Measurements from ENCODE around the gene GNAL. TPM values are rescaled to one million over a fixed set of nuclear protein-coding genes. Genes with fewer than 3 reads are reported as not detected.

The GNAL gene
- total RNA-seq, 1 experiment from 2014 or later, result 4.6 TPM

DNA sequence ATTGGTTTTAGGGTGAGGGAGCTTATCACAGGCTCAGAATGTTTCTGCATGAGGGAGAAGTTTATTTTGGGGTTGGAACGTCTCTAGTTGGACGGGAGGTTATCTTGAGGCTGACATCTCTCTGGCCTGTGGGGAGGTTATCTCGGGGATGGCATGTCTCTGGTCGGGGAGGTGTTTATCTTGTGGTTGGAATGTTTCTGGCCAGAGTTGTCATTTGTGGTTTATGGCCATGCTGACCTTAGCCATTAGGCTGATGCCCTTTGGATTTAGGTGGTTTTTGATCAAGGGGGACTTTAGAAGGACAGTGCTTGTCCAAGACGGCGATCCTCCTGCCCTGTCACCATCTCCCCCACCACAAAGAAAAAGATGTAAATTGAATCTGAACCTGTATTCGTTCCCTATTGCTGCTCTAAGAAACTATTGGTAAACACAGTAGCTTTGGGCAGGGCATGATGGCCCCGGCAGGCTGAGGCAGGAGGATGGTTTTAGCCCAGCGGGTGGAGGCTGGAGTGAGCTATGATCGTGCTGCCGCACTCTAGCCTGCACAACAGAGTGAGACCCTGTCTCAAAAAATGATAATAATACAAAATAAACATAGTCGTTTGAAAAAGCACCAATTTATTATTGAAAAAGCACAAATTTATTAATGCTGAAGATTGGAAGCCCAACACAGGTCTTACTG lies 236.9 kb downstream of the GNAL start:
- Histone ChIP-seq H3K36me3 (ENCODE audit: control insufficient read depth in 1 of 2, insufficient read depth in 2 of 2, low read length in 2 of 2) (no peaks in the 10 kb centered on the region), H3K27ac (ENCODE audit: low read depth, low read length) (no peak overlapping the region), H4K20me1 (ENCODE audit: insufficient read depth) (no peaks in the 10 kb centered on the region), H3K9me3 (ENCODE audit: control insufficient read depth in 1 of 2, insufficient read depth in 1 of 2, low read depth in 1 of 2, low read length in 2 of 2) (no peaks in the 10 kb centered on the region), H3K9me2 (ENCODE audit: insufficient read depth) (no peaks in the 10 kb centered on the region), H2AFZ (ENCODE audit: low read depth, low read length, poor library complexity, severe bottlenecking) (no peak overlapping the region), H3K9ac (ENCODE audit: low read length) (no peak overlapping the region), H3K4me3 (replicated peaks in 1 of 2; ENCODE audit: low read depth in 1 of 2, low read length in 2 of 2) (no peak overlapping the region), H3K4me1 (ENCODE audit: control insufficient read depth in 1 of 2, insufficient read depth in 2 of 2, low read length in 2 of 2) (0 out of 4 replicates have a peak, but pooled peaks cover 0 to 2% of the 10 kb centered on the region in 2 experiments), H3K79me2 (ENCODE audit: insufficient read depth, low read length) (no peaks in the 10 kb centered on the region), H3K4me2 (ENCODE audit: low read length) (no peak overlapping the region), H3K27me3 (ENCODE audit: insufficient read depth, low read length) (no peaks in the 10 kb centered on the region; the same call in 1 of the 2 replicates)
- POLR2A ChIA-PET, result no interaction called here
- ATAC-seq (peak; percentile 55; the same call in 1 of the 2 replicates), DNase-seq (ENCODE audit: low read depth, low spot score) (no peak)
- TF ChIP-seq CEBPB (IDR thresholded peaks at IDR 0.05; ENCODE audit: low read depth), result no peak
- no peak for TF ChIP-seq EGR1 (IDR thresholded peaks at IDR 0.05; ENCODE audit: low read depth)
- BruUV-seq (replicated peaks), result no TSS peak
- intact Hi-C loops (cut with micrococcal nuclease), result no loop called here
- RAD21 ChIA-PET (ENCODE audit: low non-redundant PET in 1 of 2, low total read pairs in 2 of 2, uncharacterized antibody in 2 of 2, unreplicated experiment in 2 of 2), result no interaction called here
- CTCF ChIA-PET, result no interaction called here

GRCh38 chr18:11927497-11927896 lies 238.4 kb downstream of the GNAL start:
- H3K36me3 ChIP-seq (ENCODE audit: control insufficient read depth in 1 of 2, insufficient read depth in 2 of 2, low read length in 2 of 2), result no peaks in the 10 kb centered on the region
- no peak overlapping the region for H3K27ac ChIP-seq (ENCODE audit: low read depth, low read length)
- CTCF ChIA-PET, result interaction anchor here (1.1 kb wide), 1 partner anchor 11 kb away, joined by 3 read pairs; no protein-coding TSS in a partner anchor
- H3K27me3 ChIP-seq (ENCODE audit: insufficient read depth, low read length), result no peaks in the 10 kb centered on the region; the same call in 1 of the 2 replicates
- BruUV-seq (replicated peaks), result no TSS peak
- intact Hi-C loops (cut with micrococcal nuclease), result no loop called here
- H2AFZ ChIP-seq (ENCODE audit: low read depth, low read length, poor library complexity, severe bottlenecking), result no peak overlapping the region
- no peak overlapping the region for H3K4me2 ChIP-seq (ENCODE audit: low read length)
- no peaks in the 10 kb centered on the region for H3K79me2 ChIP-seq (ENCODE audit: insufficient read depth, low read length)
- H3K9me3 ChIP-seq (ENCODE audit: control insufficient read depth in 1 of 2, insufficient read depth in 1 of 2, low read depth in 1 of 2, low read length in 2 of 2), result no peaks in the 10 kb centered on the region
- RAD21 ChIA-PET (ENCODE audit: low non-redundant PET in 1 of 2, low total read pairs in 2 of 2, uncharacterized antibody in 2 of 2, unreplicated experiment in 2 of 2), result no interaction called here
- no peak overlapping the region for H3K4me3 ChIP-seq (replicated peaks in 1 of 2; ENCODE audit: low read depth in 1 of 2, low read length in 2 of 2)
- ATAC-seq, result no peak
- H3K9ac ChIP-seq (ENCODE audit: low read length), result no peak overlapping the region
- 0 out of 4 replicates have a peak, but pooled peaks cover 0 to 2% of the 10 kb centered on the region in 2 experiments for H3K4me1 ChIP-seq (ENCODE audit: control insufficient read depth in 1 of 2, insufficient read depth in 2 of 2, low read length in 2 of 2)
- H4K20me1 ChIP-seq (ENCODE audit: insufficient read depth), result no peaks in the 10 kb centered on the region
- no peaks in the 10 kb centered on the region for H3K9me2 ChIP-seq (ENCODE audit: insufficient read depth)
- POLR2A ChIA-PET, result no interaction called here
- DNase-seq (ENCODE audit: low read depth, low spot score), result no peak
- TF ChIP-seq ZFX (IDR thresholded peaks at IDR 0.05) (no peak), YY1 (IDR thresholded peaks at IDR 0.05; ENCODE audit: extremely low read depth, insufficient replicate concordance, low read depth, low read length) (no peak), CEBPB (IDR thresholded peaks at IDR 0.05; ENCODE audit: low read depth) (no peak), SP1 (IDR thresholded peaks at IDR 0.05; ENCODE audit: low read depth) (no peak), CBX3 (IDR thresholded peaks at IDR 0.05; ENCODE audit: low read depth) (no peak), EGR1 (IDR thresholded peaks at IDR 0.05; ENCODE audit: low read depth) (no peak), REST (IDR thresholded peaks at IDR 0.05; ENCODE audit: low read depth) (no peak), ATF3 (IDR thresholded peaks at IDR 0.05) (no peak), POLR2A (IDR thresholded peaks at IDR 0.05; ENCODE audit: borderline replicate concordance, extremely low read depth, insufficient read depth, insufficient read length) (no peak)
- TF ChIP-seq, protein P1, sequence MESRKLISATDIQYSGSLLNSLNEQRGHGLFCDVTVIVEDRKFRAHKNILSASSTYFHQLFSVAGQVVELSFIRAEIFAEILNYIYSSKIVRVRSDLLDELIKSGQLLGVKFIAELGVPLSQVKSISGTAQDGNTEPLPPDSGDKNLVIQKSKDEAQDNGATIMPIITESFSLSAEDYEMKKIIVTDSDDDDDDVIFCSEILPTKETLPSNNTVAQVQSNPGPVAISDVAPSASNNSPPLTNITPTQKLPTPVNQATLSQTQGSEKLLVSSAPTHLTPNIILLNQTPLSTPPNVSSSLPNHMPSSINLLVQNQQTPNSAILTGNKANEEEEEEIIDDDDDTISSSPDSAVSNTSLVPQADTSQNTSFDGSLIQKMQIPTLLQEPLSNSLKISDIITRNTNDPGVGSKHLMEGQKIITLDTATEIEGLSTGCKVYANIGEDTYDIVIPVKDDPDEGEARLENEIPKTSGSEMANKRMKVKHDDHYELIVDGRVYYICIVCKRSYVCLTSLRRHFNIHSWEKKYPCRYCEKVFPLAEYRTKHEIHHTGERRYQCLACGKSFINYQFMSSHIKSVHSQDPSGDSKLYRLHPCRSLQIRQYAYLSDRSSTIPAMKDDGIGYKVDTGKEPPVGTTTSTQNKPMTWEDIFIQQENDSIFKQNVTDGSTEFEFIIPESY (IDR thresholded peaks at IDR 0.05; ENCODE audit: extremely low read depth, insufficient replicate concordance, low read length), result no peak
- TF ChIP-seq, protein P2, sequence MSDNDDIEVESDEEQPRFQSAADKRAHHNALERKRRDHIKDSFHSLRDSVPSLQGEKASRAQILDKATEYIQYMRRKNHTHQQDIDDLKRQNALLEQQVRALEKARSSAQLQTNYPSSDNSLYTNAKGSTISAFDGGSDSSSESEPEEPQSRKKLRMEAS (IDR thresholded peaks at IDR 0.05), result no peak

All from HCT116 (cell line).